Measurements from ENCODE around the gene BCAP29. TPM values are rescaled to one million over a fixed set of nuclear protein-coding genes. Genes with fewer than 3 reads are reported as not detected.

Gene BCAP29
- total and polyA plus RNA-seq, 2 of the 8 experiments (the other 6 are each of a cell fraction or from before 2014, with no cell fraction given), result 6.8 to 18.1 TPM

GRCh38 chr7:107538001-107538400 lies 42.0 kb upstream of the BCAP29 start (continued):
- TF ChIP-seq RAD21 (IDR thresholded peaks at IDR 0.05 in 1 of 2, conservative IDR thresholded peaks at IDR 0.05 in 1 of 2; ENCODE audit: low read depth in 2 of 2, low read length in 2 of 2), result no peak
- TF ChIP-seq, protein P1, sequence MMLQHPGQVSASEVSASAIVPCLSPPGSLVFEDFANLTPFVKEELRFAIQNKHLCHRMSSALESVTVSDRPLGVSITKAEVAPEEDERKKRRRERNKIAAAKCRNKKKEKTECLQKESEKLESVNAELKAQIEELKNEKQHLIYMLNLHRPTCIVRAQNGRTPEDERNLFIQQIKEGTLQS (IDR thresholded peaks at IDR 0.05; ENCODE audit: insufficient read depth, low read depth, low read length), result no peak
- TF ChIP-seq SAP30 (IDR thresholded peaks at IDR 0.05; ENCODE audit: insufficient read depth, insufficient replicate concordance, low read length), result no peak
- no peak for TF ChIP-seq POLR2AphosphoS5 (IDR thresholded peaks at IDR 0.05; ENCODE audit: low read depth, low read length)
- TF ChIP-seq SUZ12 (IDR thresholded peaks at IDR 0.05; ENCODE audit: low read length), result no peak
- TF ChIP-seq JUND (IDR thresholded peaks at IDR 0.05; ENCODE audit: low read length), result no peak

Measured in H1 (cell line).